GM12878 (cell line): ENCODE results near the gene HECTD4. TPM values are rescaled to one million over a fixed set of nuclear protein-coding genes. Genes with fewer than 3 reads are reported as not detected.

Experiments used
- ATAC-seq: fragments of 200-7000 bp; cut with Tn5 transposase; 3 replicates; pipeline ENCODE4 v1.9.1; 2020; ENCODE audit warnings: mild to moderate bottlenecking, moderate library complexity
- BruUV-seq: library from RNA; stranded (reverse); fragments of 400-500 nt; replicated peaks from 2 replicates; lab custom pipeline; 2021; lab: Mats Ljungman, UMichigan
- CTCF ChIA-PET: fragments of 300-600 bp; sonication (Branson Sonifier 250); formaldehyde crosslinking; extraction: SDS; loops from one replicate; lab custom pipeline; 2021; ENCODE audit warnings: inconsistent platforms; lab: Yijun Ruan, JAX
- POLR2A ChIA-PET: fragments of 350-600 bp; formaldehyde crosslinking; extraction: SDS; loops from one replicate; lab custom pipeline; 2021; ENCODE audit warnings: inconsistent platforms; lab: Charles Lee
- RAD21 ChIA-PET: fragments of 300-600 bp; sonication (Branson Sonifier 250); formaldehyde crosslinking; loops from one replicate; lab custom pipeline; 2023; ENCODE audit warnings: antibody characterized with exemption; ENCODE audit not compliant: unreplicated experiment; lab: Charles Lee
- SMC1A ChIA-PET: fragments of 300-600 bp; sonication (Branson Sonifier 250); formaldehyde crosslinking; loops from one replicate; lab custom pipeline; 2023; ENCODE audit not compliant: unreplicated experiment, uncharacterized antibody; lab: Charles Lee
- DNase-seq: peaks from one replicate; pipeline ENCODE4 v3.0.0-alpha.2; 2011; ENCODE audit warnings: low read depth, low spot score
- FAIRE-seq: peaks from 3 replicates; lab custom pipeline; 2011; peaks lifted over from hg19 to GRCh38; lab: Jason Lieb, UNC
- H2AFZ ChIP-seq: 2 replicates; pipeline ENCODE4 v1.6.0; 2011; ENCODE audit warnings: low read depth, low read length, control low read depth; ENCODE audit not compliant: control insufficient read depth
- H3K27ac ChIP-seq: 2 replicates; pipeline ENCODE4 v1.5.1; 2011; ENCODE audit warnings: control low read depth; ENCODE audit not compliant: control insufficient read depth, insufficient read depth
- H3K27me3 ChIP-seq, 2 experiments: replicated peaks in 1 of 2; 2 replicates each; pipeline versions ENCODE4 v1.6.0 to v1.6.1; 2011; ENCODE audit warnings: low read length in 1 of 2; ENCODE audit not compliant: control insufficient read depth in 2 of 2, insufficient read depth in 2 of 2
- H3K36me3 ChIP-seq, 2 experiments: 2 replicates each; pipeline ENCODE4 v1.5.1; 2011; ENCODE audit warnings: low read length in 1 of 2; ENCODE audit not compliant: control insufficient read depth in 2 of 2, insufficient read depth in 2 of 2
- H3K4me1 ChIP-seq: 2 replicates; pipeline ENCODE4 v1.6.1; 2011; ENCODE audit warnings: mild to moderate bottlenecking, low read length, moderate library complexity, mixed read lengths; ENCODE audit not compliant: control insufficient read depth, insufficient read depth
- H3K4me2 ChIP-seq: 2 replicates; pipeline ENCODE4 v1.6.0; 2011; ENCODE audit warnings: control low read depth; ENCODE audit not compliant: control insufficient read depth, insufficient read depth
- H3K4me3 ChIP-seq: fragments of 200-600 bp; sonication (generic); 2 replicates; pipeline ENCODE4 v1.5.1; 2016
- H3K79me2 ChIP-seq: 2 replicates; pipeline ENCODE4 v1.6.0; 2011; ENCODE audit warnings: low read length; ENCODE audit not compliant: control insufficient read depth, insufficient read depth
- H3K9ac ChIP-seq: 2 replicates; pipeline ENCODE4 v1.8.0; 2011; ENCODE audit warnings: low read length, control low read depth, mixed read lengths; ENCODE audit not compliant: control insufficient read depth, insufficient read depth
- H3K9me3 ChIP-seq: replicated peaks from 3 replicates; pipeline ENCODE4 v1.5.1; 2011; ENCODE audit warnings: mild to moderate bottlenecking, low read length; ENCODE audit not compliant: control insufficient read depth, insufficient read depth
- H4K20me1 ChIP-seq: 2 replicates; pipeline ENCODE4 v1.6.0; 2011; ENCODE audit not compliant: control insufficient read depth, insufficient read depth
- CHD1 ChIP-seq: IDR thresholded peaks from 2 replicates; pipeline ENCODE4 v1.6.1; 2012; ENCODE audit warnings: low read depth, low read length, improper control_type of control experiment
- CREM ChIP-seq: IDR thresholded peaks from 2 replicates; pipeline ENCODE4 v1.6.1; 2014; ENCODE audit warnings: antibody characterized with exemption, low read depth
- ESRRA ChIP-seq: IDR thresholded peaks from 2 replicates; pipeline ENCODE4 v1.6.1; 2012; ENCODE audit warnings: mild to moderate bottlenecking, low read length, improper control_type of control experiment
- JUND ChIP-seq: IDR thresholded peaks from 2 replicates; pipeline ENCODE4 v1.6.1; 2012; ENCODE audit warnings: low read depth, mild to moderate bottlenecking, low read length, improper control_type of control experiment, moderate library complexity
- MTA2 ChIP-seq: fragments of 450-650 bp; IDR thresholded peaks from 2 replicates; pipeline ENCODE4 v1.6.1; 2016; ENCODE audit warnings: low read depth, mild to moderate bottlenecking, moderate library complexity
- NR2C2 ChIP-seq: IDR thresholded peaks from 2 replicates; pipeline ENCODE4 v1.6.1; 2011; ENCODE audit warnings: borderline replicate concordance, low read depth; ENCODE audit not compliant: control insufficient read depth, insufficient read length
- NRF1 ChIP-seq: conservative IDR thresholded peaks from 2 replicates; pipeline ENCODE4 v1.6.1; 2011; ENCODE audit warnings: mild to moderate bottlenecking, low read depth, low read length, improper control_type of control experiment
- RFX5 ChIP-seq: IDR thresholded peaks from 2 replicates; pipeline ENCODE4 v1.6.1; 2011; ENCODE audit warnings: low read depth, low read length, improper control_type of control experiment
- SIX5 ChIP-seq: IDR thresholded peaks from 2 replicates; pipeline ENCODE4 v1.6.1; 2011; ENCODE audit warnings: mild to moderate bottlenecking, low read depth, low read length, moderate library complexity; ENCODE audit not compliant: severe bottlenecking
- SMAD1 ChIP-seq: fragments of 450-650 bp; IDR thresholded peaks from 2 replicates; pipeline ENCODE4 v1.6.1; 2018; ENCODE audit warnings: mild to moderate bottlenecking, low read depth; ENCODE audit not compliant: partially characterized antibody
- SMARCA5 ChIP-seq: fragments of 450-650 bp; IDR thresholded peaks from 2 replicates; pipeline ENCODE4 v1.6.1; 2017; ENCODE audit warnings: mild to moderate bottlenecking
- WGBS: methylation state at CpG from one replicate; pipeline ENCODE4 v1.1.6; 2016; ENCODE audit warnings: low lambda C conversion rate; ENCODE audit not compliant: insufficient replicate concordance, insufficient coverage; ENCODE audit errors: missing lambda C conversion rate; 5-methylcytosine and 5-hydroxymethylcytosine counted together
- in situ Hi-C: fragments of 300-500 bp; cut with MboI; formaldehyde crosslinking; loops from 9 replicates; pipeline ENCODE4 v1.14.3; 2018; ENCODE audit warnings: mixed read lengths
- intact Hi-C: fragments of 100-400 bp; cut with micrococcal nuclease; formaldehyde crosslinking; loops from one replicate; pipeline ENCODE4 v1.14.2; 2022; ENCODE audit not compliant: unreplicated experiment
- polyA plus RNA-seq, 11 experiments: library from polyadenylated mRNA; depleted of rRNA in 4 of 11; unstranded in 6 of 11; stranded (reverse) in 5 of 11; fragments of >200 nt; fragmentation: Nextera tagmentation in 4 of 11; fragmentation: Illumina TruSeq in 1 of 11; extraction: Ambion mirVana in 4 of 11; extraction: Trizol in 1 of 11; gene quantifications; 1 replicate in 1 of 11; 2 replicates in 10 of 11; pipeline versions ENCODE4 v1.2.1 to v1.2.3, GENCODE V29; 2011 to 2016; ENCODE audit warnings: inconsistent platforms in 2 of 11, missing spikeins in 2 of 11, low read depth in 1 of 11
- total RNA-seq, 4 experiments: library from RNA; depleted of rRNA in 3 of 4; stranded (reverse); fragments of >200 nt in 3 of 4; fragmentation: Illumina TruSeq in 1 of 4; extraction: Trizol in 1 of 4; gene quantifications; 2 replicates each; pipeline versions ENCODE4 v1.2.1 to v1.2.3, GENCODE V29; 2013 to 2021
- TF ChIP-seq, protein P1 (sequence below): fragments of 450-650 bp; IDR thresholded peaks from 2 replicates; pipeline ENCODE4 v1.6.1; 2018; ENCODE audit warnings: borderline replicate concordance, mild to moderate bottlenecking; ENCODE audit not compliant: partially characterized antibody
- TF ChIP-seq, protein P2 (sequence below): fragments of 450-650 bp; IDR thresholded peaks from 2 replicates; pipeline ENCODE4 v1.6.1; 2017; ENCODE audit warnings: mild to moderate bottlenecking, moderate library complexity
- TF ChIP-seq, protein P3 (sequence below): fragments of 450-650 bp; IDR thresholded peaks from 2 replicates; pipeline ENCODE4 v1.6.1; 2014; ENCODE audit warnings: mild to moderate bottlenecking

Gene HECTD4
- total and polyA plus RNA-seq, 10 of the 15 experiments (the other 5 are each of a cell fraction or from before 2014, with no cell fraction given) = 5.8 to 43.9 (median 17.9) TPM

DNA sequence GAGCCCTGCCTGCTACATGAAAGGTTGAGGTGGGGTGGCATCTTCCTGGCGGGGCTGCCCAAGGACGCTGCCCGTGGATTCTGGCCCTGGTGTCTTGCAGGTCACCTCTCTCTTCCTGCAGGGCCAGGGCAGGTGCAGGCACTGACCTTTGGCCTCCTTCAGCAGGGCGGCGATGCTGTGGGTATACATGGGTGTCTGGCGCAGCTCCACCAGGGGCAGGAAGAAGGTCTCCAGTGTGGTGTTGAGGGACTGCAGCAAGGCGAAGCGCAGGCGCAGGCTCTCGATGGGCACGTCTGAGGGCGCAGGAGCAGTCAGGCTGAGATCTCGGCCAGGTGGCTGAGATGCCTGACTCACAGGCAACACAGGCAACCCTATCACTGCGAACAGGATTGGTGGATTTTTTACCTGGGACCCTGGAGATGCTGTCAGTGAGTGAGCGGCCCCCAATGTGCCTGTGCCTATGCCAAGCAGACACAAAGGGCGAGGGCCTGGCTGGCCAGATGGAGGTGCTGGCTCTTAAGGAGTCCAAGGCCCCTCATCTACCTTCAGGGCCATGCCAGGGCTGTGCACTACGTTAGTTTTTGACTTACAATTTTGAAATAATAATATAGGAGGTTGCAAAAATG is 211.1 kb downstream of the HECTD4 start:
- no peak overlapping the region for H3K4me3 ChIP-seq
- no peaks in the 10 kb centered on the region for H3K27me3 ChIP-seq
- H2AFZ ChIP-seq = no peak overlapping the region
- intact Hi-C loops = no loop called here
- no peaks in the 10 kb centered on the region for H3K4me1 ChIP-seq
- 95% methylated on average over 17 of the region's 17 CpGs for WGBS
- H3K4me2 ChIP-seq = no peak overlapping the region
- no TSS peak for BruUV-seq
- POLR2A ChIA-PET = no interaction called here
- CTCF ChIA-PET = interaction anchor here (0.6 to 1.2 kb wide), 3 partner anchors 19 to 226 kb away, joined by 3 to 4 read pairs (median 3); no protein-coding TSS in a partner anchor
- no peaks in the 10 kb centered on the region for H3K9me3 ChIP-seq
- in situ Hi-C loops = no loop called here
- TF ChIP-seq, protein P1, sequence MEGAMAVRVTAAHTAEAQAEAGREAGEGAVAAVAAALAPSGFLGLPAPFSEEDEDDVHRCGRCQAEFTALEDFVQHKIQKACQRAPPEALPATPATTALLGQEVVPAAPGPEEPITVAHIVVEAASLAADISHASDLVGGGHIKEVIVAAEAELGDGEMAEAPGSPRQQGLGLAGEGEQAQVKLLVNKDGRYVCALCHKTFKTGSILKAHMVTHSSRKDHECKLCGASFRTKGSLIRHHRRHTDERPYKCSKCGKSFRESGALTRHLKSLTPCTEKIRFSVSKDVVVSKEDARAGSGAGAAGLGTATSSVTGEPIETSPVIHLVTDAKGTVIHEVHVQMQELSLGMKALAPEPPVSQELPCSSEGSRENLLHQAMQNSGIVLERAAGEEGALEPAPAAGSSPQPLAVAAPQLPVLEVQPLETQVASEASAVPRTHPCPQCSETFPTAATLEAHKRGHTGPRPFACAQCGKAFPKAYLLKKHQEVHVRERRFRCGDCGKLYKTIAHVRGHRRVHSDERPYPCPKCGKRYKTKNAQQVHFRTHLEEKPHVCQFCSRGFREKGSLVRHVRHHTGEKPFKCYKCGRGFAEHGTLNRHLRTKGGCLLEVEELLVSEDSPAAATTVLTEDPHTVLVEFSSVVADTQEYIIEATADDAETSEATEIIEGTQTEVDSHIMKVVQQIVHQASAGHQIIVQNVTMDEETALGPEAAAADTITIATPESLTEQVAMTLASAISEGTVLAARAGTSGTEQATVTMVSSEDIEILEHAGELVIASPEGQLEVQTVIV = no peak
- TF ChIP-seq, protein P2, sequence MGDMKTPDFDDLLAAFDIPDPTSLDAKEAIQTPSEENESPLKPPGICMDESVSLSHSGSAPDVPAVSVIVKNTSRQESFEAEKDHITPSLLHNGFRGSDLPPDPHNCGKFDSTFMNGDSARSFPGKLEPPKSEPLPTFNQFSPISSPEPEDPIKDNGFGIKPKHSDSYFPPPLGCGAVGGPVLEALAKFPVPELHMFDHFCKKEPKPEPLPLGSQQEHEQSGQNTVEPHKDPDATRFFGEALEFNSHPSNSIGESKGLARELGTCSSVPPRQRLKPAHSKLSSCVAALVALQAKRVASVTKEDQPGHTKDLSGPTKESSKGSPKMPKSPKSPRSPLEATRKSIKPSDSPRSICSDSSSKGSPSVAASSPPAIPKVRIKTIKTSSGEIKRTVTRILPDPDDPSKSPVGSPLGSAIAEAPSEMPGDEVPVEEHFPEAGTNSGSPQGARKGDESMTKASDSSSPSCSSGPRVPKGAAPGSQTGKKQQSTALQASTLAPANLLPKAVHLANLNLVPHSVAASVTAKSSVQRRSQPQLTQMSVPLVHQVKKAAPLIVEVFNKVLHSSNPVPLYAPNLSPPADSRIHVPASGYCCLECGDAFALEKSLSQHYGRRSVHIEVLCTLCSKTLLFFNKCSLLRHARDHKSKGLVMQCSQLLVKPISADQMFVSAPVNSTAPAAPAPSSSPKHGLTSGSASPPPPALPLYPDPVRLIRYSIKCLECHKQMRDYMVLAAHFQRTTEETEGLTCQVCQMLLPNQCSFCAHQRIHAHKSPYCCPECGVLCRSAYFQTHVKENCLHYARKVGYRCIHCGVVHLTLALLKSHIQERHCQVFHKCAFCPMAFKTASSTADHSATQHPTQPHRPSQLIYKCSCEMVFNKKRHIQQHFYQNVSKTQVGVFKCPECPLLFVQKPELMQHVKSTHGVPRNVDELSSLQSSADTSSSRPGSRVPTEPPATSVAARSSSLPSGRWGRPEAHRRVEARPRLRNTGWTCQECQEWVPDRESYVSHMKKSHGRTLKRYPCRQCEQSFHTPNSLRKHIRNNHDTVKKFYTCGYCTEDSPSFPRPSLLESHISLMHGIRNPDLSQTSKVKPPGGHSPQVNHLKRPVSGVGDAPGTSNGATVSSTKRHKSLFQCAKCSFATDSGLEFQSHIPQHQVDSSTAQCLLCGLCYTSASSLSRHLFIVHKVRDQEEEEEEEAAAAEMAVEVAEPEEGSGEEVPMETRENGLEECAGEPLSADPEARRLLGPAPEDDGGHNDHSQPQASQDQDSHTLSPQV = no peak
- TF ChIP-seq MTA2 = no peak
- TF ChIP-seq, protein P3, sequence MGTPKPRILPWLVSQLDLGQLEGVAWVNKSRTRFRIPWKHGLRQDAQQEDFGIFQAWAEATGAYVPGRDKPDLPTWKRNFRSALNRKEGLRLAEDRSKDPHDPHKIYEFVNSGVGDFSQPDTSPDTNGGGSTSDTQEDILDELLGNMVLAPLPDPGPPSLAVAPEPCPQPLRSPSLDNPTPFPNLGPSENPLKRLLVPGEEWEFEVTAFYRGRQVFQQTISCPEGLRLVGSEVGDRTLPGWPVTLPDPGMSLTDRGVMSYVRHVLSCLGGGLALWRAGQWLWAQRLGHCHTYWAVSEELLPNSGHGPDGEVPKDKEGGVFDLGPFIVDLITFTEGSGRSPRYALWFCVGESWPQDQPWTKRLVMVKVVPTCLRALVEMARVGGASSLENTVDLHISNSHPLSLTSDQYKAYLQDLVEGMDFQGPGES = no peak
- no peak for TF ChIP-seq CREM
- no peak for TF ChIP-seq SMAD1
- TF ChIP-seq CHD1 = no peak
- no peak for TF ChIP-seq SMARCA5
- no peak for TF ChIP-seq NR2C2
- no peak for TF ChIP-seq SIX5
- TF ChIP-seq RFX5 = no peak
- no peak for TF ChIP-seq NRF1
- no peak for TF ChIP-seq ESRRA
- no peak for TF ChIP-seq JUND
- H3K27ac ChIP-seq = no peak overlapping the region
- H3K36me3 ChIP-seq = peaks cover 5 to 10% of the 10 kb centered on the region in 2 experiments
- H3K9ac ChIP-seq = no peak overlapping the region
- ATAC-seq = no peak
- SMC1A ChIA-PET = no interaction called here
- no peak for DNase-seq
- H3K79me2 ChIP-seq = no peaks in the 10 kb centered on the region
- RAD21 ChIA-PET = no interaction called here
- FAIRE-seq = no peak
- H4K20me1 ChIP-seq = no peaks in the 10 kb centered on the region
